ENCODE measurements around the gene CABLES1.
"Not testable (repeated sequence)": the region's sequence is repeated elsewhere in the genome, so short reads cannot be mapped to it uniquely, and the experiment has no call there.

DNA sequence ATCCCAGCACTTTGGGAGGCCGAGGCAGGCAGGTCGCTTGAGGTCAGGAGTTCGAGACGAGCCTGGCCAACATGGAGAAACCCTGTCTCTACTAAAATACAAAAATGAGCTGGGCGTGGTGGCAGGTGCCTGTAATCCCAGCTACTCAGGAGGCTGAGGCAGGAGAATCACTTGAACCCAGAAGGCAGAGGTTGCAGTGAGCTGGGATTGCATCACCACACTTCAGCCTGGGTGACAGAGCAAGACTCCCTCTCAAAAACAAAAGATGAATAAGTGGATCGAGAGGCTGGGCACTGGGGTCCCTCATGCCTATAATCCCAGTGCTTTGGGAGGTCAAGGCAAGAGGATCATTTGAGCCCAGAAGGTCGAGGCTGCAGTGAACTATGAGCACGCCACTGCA, 38.3 kb upstream of the CABLES1 start:
- not testable (repeated sequence) for TF ChIP-seq POLR2A (IDR thresholded peaks at IDR 0.05); EP300 (IDR thresholded peaks at IDR 0.05; ENCODE audit: low read depth); CTCF (IDR thresholded peaks at IDR 0.05); POLR2AphosphoS5 (IDR thresholded peaks at IDR 0.05)

Data from transverse colon (tissue), 4 donors.